GM18508 (cell line): Measurements from ENCODE around the gene NCAM1.
"Not testable (repeated sequence)": the region's sequence is repeated elsewhere in the genome, so short reads cannot be mapped to it uniquely, and the experiment has no call there.

Experiments
- ATAC-seq: cut with Tn5 transposase; IDR thresholded peaks from one replicate; pipeline ENCODE4 v1.9.1; 2021; ENCODE audit warnings: moderate number of reproducible peaks; ENCODE audit not compliant: insufficient read depth, unreplicated experiment

Gene NCAM1

GRCh38 chr11:112961146-112961668 is at the start of gene NCAM1:
Gene NCAM1, plus strand, starts transcription at chr11:112961420.
- no peak for ATAC-seq

DNA sequence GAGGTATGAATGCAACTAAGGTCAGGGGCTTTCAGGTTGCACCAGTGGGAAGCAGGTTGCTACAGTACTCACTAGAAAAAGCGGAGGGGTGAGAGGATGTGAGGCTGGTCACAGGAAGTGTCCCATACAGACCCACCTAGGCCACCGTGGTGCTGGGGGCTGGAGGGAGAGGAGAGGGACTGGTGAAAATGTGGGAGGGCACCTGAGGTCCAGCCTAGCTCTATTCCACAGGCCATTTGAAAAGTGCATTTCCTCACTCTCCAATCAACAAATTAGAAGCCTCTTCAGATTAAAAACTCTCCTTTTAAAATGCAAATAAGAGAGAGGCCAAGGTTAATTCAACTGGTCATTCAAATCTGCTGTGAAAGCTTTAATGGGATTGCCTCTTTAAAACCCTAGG is 38.6 kb upstream of the NCAM1 start:
- no peak for ATAC-seq

DNA sequence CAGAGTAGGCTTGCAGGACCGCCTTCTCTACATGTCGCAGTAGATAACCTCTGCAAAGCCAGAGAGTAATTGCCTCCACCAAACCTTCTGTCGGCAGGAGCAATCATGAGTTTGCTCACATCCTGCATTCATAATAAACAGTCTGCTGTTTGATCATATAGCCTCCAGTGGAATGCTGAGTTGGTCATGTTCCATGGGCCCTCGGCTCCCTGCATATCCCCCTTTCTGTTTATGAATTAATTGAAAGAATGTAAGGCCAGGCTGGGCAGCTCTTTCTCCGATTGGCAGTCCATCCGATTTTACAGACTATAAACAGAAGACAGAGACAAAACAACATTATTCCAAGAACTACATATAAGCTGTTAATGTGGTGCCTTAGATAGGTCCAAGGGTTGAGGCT is 36.4 kb upstream of the NCAM1 start:
- ATAC-seq: not testable (repeated sequence)

DNA sequence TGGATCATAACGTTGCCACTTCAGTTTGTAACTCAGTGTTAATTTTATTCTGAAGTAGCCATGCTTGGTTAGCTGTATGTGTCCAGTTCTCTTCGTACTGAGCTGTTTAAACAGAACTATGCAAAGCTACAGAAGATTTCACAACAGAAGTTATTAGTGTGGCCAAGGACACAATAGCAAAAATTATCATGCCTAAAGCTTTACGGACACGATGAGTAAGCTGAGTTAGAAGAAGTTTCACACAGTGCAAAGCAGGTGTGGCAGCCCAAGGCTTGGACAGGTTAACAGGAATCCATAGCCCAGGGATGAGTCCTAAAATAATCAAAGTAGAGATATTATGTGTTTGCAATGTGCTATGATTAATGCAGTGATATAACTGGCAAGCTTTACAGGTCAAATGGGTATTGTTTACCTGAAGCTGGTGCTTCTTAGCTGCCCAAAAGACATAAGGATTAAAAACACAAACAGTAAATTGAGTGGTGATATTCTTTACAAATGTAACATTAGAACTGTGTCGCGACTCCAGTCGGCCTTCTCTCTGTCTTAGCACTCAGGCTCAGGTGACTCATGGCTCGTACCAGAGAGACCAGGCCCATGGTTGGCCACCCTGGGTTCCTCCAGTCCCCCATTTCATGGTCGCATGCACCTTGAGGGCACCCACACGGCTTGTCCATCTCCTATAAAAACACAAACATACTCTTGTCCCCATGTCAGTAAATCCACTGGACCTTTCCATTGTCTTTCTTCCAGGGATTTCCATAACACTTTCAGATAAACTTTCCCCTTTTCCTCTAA is 35.5 kb upstream of the NCAM1 start:
- ATAC-seq: no peak

DNA sequence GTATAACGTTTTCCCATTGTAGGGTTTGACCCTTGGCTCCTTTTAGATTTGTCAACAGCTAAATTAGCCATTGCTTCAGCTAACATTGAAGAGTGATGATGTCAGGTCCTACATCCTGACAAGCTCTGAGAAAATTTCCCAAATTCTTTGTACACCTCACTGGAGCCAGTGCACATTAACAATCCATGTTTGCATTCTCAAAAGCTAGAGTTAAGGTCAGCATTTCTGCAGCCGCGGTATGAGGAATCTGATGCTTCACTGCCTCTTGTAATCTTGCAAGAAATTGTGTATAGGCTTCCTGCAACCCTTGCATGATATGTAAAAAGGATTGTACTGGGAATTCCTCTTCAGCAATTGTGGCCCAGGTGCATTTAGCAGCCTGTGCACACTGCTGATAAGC is 33.1 kb upstream of the NCAM1 start:
- no peak for ATAC-seq

- no peak for ATAC-seq
These were observed 31.8 kb upstream of the NCAM1 start for GRCh38 chr11:112929432-112929831.

DNA sequence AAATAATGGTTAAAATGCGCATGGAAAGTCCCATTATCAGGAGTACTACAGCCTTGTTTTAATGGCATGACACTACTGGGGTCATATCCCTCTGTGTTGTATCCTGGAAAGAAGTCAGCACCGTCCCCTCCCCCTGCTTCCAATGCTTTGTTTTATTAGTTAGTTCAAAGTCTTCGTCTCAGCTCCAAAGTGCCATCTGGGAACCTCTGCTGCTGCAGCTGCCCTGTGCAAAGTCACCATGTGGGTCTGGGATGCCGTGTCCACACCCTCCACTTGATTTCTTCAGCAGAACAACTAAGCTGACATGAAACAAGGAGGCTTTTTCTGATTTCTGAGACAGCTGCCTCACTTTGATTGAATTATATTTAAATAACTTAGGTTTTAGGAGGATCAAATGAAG is 29.5 kb upstream of the NCAM1 start:
- ATAC-seq: no peak

DNA sequence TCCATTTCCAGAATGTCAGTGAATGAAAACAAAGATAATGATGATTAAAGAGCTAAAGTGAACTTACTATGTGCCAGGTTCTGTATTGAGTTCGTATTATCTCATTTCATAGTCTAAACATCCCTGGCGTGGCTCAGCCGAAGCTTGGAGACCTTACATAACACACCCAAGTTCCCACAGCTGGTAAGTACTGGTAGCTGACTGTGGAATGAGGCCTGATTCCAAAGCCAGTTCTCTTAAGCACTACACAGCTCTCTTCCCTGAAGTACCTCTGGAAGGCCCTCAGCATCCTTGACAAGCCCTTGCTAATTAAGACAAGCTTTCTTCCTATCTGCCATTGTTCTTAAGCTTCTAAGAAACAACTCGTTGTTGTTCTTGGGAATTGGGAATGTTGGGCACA is 28.6 kb upstream of the NCAM1 start:
- ATAC-seq: no peak

GRCh38 chr11:112933970-112934369 is 27.2 kb upstream of the NCAM1 start:
- ATAC-seq: no peak

- ATAC-seq: no peak
These were observed 20.1 kb upstream of the NCAM1 start for GRCh38 chr11:112941104-112941503.

GRCh38 chr11:112942966-112943643 is 18.1 kb upstream of the NCAM1 start:
- ATAC-seq: no peak

- ATAC-seq: no peak
These were observed 14.4 kb upstream of the NCAM1 start for GRCh38 chr11:112946866-112947265.

DNA sequence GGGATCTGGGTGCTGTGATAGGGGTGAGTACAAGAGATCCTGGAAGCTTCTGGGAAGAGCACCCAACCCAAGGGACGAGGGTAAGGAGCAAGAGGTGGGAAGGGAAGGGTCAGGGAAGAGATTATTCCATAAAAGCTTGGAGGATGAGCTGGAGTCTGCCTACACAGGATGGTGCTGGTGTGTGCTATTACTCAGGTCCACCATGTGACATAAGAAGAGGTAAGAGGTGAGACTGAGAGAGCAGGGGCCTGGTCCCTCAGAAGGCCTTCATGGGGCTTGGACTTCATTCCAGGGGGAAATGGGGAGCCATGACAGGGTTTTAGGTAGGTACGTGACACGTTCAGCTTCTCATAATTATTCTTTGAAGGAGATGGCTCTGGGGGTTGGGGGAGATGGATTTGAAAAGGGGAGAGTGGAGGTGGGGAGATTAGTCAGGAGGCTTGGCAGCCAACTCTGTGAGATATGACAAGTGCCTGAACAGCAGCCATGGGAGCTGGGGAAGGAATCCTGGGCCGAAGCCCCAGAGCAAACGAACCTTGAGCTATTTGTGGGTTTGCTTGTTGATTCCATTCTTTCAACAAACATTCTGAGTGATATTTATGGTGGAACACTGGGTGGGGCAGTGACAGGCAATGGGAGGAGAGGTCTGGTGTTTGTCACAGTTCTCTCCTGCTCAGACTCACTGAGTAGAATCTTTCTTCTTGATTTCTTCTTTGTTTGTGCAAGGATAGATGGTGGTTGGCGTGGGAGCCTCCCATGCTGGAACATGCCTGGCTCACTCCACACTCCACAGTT is 11.2 kb upstream of the NCAM1 start:
- no peak for ATAC-seq

GRCh38 chr11:112958670-112959069 is 2.5 kb upstream of the NCAM1 start:
- ATAC-seq: no peak

DNA sequence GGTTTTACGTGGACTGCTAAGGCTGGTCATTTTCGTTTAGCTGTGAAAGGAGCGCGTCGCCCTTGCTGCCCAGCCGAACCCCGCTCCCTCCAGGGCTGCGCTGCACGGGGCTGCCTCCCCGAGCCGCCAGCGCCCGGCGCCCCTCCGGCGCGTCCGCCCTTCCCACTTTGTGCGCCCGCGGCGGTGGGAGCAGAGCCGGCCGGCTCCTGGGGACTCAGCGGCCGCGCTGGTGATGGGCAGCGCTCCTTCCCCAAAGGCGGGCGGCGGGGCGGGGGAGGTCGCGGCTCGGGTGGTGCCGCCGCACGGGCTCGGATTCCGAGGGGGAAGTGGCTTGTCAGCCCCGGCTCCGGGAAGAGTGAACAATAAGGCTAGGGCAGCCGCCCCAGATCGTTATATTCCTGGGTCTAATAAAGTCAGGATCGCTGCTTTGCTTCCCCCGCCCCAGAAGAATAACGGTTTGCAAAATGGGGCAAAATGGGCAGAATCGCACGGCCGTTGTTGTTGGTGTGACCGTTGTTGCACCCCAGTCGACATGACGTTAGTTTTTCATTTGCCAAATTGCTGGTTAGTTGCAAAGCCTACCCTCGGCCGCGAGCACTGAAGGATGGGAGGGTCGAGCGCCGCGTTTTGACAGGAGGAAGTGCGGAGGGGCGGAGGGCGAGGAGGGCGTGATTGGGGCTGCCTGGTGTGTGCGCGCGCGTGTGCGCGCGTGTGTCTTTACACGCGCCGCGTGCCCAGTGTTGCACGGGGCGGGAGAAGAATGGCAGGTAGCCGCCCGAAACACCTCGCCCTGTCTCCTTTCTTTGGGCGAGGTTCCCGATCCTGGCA is 745 bp downstream of the NCAM1 start:
- no peak for ATAC-seq

GRCh38 chr11:112962579-112963367 is 1.6 kb downstream of the NCAM1 start:
- ATAC-seq: no peak

DNA sequence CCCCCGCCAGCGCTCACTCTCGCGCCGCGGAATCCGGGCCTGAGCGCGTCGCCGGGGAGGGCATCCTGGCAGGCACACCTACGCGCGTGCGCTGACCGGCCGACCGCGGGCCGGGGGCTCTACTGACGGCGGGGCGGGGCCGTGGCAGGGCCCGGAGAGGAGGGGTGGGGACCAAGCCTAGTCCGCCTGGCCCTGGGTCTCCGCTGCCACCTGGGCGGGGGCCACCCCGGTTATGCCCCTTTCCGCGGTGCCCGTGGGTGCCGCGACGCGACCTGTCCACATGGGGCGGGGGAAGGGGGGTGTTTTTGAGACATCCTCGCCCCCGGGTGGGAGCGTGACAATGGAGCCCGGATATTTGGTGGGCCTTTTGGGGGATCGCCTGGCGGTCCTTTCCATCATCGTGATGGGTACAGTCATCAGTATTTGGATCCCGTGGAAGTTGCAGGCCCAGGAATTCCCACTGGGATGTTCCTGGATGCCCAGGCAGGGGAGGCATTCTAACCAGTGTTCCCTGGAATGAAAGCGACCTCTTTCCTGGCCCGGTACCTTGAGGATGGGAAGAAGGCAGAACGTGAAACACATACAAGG is 2.2 kb downstream of the NCAM1 start:
- ATAC-seq: no peak

GRCh38 chr11:112965656-112966055 is 4.4 kb downstream of the NCAM1 start:
- no peak for ATAC-seq

- no peak for ATAC-seq
These were observed 5.3 kb downstream of the NCAM1 start for GRCh38 chr11:112966561-112966960.
